AG20443 (cell line): ENCODE data around the gene CD2BP2.
"Not testable (repeated sequence)": the region's sequence is repeated elsewhere in the genome, so short reads cannot be mapped to it uniquely, and the experiment has no call there.

Source experiments
- DNase-seq: peaks from one replicate; pipeline ENCODE4 v3.0.0; 2012; ENCODE audit warnings: low spot score, mixed read lengths

The CD2BP2 gene

DNA sequence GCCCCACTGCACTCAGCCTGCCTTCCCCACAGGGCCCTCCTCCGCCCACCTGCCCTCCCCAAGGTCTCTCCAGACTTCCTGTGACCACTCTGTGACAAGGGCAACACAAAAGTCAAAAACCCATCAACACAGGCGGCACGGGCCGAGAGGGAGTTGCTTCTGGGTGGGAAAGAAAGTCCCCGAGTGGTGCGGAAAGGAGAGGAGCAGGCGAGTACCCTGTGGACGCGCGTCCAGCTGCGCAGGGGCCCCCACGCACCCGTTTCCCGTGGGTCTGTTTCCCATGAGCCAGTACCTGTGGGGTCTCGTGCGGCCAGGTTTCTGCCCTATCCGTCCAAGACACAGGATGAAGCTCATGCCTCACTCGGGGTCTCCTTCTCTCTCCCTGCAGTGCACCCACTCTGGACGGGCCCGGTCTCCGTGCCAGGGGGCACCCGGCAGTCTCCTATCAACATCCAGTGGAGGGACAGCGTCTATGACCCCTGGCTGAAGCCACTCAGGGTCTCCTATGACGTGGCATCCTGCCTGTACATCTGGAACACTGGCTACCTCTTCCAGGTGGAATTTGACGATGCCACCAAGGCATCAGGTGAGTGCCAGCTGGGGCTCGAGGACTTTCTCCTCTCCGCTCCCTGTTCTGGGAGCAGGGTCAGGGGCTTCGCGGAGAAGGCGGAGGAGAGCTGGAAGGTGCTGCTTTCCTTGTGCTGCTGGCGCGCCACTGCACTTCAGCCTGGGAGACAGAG lies 12.2 kb downstream of the CD2BP2 start:
- DNase-seq: no peak

DNA sequence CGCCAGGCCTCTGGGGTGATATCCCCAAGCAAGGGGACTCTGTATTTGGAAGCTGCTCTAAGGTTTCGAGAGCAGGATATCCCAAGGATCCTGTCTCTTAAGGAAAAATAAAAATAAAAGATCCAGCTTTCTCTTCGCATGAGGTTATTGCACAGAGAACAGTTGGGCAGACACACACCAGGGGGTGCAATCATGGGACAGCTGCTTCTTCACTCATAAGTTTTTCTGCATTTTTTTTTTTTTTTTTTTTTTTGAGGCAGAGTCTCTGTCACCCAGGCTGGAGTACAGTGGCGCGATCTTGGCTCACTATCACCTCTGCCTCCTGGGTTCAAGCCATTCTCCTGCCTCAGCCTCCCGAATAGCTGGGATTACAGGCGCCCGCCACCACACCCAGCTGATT lies 13.1 kb downstream of the CD2BP2 start:
- DNase-seq: not testable (repeated sequence)

DNA sequence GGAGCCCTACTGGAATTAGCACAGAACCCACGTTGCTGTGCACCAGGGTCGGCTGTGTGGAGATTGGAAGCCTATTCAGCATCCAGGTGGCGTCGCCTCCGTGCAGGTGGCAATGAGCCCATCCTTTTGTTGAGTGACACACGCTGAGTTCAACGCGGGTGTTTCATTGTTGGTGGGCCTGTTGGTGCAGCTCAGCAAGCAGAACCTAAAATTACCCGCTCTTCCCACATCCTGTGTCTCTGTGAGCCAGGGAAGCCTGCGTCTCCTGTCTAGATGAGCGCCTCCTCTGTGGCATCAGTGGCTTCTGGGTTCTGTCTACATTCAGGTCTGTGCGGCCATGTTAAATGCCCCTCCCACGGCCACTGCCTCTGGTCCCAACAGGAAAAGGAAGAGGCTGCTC lies 14.5 kb downstream of the CD2BP2 start:
- DNase-seq: no peak

DNA sequence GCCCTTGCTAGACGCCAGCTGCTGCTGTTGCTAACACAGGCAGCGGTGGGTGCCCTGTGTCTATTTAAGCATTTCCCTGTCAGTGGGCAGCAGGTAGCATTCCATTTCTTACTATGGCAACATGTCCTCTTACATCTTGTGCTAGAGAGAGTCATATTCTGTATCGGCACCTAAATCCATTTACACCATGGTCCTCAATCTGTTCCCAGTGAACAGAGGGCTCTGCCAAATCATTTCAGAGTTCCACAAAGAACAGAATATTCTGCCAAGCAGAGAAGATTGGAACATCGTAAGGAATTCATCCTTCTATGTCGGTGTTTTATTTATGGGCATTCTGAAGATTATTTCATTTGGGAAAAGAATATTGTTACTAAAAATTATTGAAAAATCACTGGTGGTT lies 16.4 kb downstream of the CD2BP2 start:
- DNase-seq: not testable (repeated sequence)

DNA sequence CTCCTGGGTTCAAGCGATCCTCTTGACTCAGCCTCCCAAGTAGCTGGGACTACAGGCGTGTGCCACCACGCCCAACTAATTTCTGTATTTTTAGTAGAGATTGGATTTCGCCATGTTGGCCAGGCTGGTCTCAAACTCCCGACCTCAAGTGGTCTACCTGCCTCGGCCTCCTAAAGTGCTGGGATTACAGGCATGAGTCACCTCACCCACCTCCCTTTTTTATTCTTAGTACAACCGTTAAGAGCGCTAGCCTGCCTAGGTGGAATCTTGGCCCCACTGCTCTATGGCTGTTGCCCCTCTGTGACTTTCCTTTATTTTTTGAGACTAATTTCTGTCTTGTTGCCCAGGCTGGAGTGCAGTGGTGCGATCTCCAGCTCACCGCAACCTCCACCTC lies 17.1 kb downstream of the CD2BP2 start:
- not testable (repeated sequence) for DNase-seq

DNA sequence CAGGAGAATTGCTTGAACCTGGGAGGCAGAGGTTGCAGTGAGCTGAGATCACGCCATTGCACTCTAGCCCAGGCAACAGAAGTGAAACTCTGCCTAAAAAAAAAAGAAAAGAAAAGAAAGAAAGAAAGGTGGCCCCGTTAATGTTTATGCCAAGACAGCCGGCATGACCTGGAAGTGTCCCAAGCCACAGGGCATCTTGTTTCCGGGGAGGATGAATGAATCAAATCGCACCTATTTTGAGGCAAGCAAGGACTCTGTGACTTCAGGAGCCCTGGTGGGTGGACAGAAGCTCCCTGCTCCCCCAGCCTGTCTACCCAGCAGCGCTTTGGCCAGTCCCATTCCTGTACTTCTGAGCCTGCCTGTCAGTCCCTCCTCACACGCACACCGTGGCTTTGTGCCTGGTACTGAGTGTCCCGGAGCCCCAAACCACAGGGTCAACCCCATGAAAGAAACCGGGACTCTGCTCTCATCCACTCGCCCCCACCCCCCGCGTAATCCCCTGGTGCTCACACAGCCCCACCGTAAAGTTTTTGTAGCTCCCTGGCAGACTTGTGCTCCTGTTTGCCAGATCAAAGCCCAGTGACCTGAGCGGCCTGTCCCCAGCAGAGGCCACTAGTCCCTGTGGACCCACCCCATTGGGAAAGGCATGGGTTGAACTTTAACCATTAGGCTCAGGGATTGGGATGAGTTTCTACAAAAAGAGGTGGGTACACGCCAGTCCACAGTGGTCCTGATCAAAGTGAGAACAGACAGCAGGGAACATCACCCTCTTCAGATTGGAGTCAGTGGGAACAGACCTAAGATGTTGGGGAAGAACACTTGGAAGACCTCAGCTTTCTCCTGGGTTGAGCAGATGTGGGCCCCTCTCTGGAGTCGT lies 19.3 kb downstream of the CD2BP2 start:
- DNase-seq: no peak

DNA sequence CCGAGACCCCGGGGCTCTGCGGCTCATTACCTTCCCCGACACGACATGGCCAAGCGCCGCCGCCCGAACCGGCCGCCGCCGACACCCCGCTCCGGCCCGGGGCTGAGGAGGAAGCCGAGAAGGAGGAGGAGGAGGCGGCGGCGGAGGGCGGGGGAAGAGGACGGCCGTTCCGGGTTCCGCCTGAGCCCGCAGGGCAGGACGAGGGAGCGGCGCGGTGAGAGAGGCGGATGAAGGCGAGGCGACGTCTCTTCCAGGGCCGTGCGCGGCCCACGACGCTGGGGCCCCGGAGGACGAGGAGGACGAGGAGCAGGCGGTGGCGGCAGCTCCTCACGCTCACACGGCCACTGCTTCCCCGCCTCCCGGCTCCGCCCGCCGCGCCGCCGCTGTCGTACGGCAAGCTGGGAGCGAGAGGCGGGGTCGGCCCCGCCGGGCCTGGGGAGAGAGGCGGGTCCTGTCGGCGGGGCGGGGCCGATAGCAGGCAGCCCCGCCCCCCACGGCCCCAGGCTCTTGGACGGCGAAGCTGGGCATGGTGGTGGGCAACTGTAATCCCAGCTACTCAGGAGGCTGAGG lies 20.0 kb downstream of the CD2BP2 start:
- peak; percentile 76 for DNase-seq

DNA sequence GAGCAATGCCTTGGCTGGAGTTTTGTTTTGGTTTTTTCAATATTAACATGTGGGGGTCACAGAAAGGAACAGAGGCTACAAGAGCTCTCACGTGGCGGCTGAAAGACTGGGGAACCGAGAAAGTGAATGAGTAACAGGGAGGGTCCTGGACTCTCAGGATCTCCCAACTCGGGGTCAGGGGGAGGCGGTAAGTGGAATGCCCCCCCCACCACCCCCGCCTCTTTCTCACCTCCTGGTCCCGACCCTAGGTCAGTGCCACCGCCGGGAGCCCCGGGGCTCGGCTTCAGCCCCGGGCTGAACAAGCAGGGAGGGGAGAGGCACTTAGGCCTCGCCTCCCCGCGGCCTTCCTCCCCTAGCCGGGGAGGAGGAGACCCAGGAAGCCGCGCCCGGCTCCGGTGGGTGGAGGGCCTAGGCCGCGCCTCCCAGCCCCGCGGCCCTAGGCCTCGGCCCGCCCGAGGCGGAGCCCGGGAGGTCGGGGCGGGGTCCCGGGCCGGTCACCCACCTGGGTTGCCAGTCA lies 20.6 kb downstream of the CD2BP2 start:
- DNase-seq: peak; percentile 69

DNA sequence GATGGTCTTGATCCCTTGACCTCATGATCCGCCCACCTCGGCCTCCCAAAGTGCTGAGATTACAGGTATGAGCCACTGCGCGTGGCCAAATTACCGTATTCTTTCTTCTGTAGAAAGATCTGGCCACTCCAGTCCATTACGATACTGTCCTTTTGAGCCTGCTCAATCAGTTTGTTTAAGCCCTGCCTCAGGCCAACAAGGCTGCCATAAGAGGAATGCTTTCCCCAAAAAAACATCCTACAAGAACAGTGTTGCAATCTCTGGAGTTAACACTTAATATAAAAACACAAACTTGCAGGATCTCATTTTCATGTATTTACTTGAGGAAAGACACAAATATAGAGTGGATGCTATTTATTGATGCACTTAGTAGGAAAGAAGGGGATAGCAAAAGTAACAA lies 30.9 kb downstream of the CD2BP2 start:
- DNase-seq: not testable (repeated sequence)

DNA sequence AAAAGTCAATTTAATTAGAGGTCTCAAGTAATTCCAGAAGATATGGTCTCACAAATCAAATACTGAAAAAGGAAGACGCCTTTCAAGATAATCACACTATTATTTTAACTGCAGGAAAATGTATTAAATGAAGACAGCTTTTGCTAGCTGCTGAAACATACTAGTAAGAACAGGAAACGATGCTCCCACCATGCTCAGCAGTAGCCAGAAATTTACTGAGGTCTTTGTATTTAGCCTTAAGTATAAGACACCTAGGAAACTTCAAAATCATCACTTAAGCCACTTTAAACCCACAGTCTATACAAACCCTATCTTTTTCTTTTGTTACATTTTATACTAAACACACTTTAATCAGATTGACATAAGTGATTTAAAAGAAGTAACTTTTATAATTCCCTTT lies 36.5 kb downstream of the CD2BP2 start:
- DNase-seq: not testable (repeated sequence)

DNA sequence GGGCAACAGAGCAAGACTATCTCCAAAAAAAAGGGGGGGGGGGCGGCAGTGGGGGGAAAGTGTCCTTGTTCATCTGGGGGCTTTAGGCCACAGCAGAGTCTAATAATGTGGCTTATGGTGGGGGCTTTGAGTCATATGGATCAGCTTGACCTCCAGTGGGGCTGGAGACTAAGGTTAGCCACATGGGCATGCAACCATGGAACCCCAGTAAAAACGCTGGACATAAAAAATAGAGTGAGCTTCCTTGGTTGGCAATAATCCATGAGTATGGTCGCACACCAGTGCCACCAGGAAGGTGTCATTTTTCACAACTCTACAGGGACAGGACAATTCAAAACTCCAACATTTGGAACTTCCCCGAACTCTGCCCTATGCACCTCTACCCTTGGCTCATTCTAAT lies 44.2 kb downstream of the CD2BP2 start:
- not testable (repeated sequence) for DNase-seq

DNA sequence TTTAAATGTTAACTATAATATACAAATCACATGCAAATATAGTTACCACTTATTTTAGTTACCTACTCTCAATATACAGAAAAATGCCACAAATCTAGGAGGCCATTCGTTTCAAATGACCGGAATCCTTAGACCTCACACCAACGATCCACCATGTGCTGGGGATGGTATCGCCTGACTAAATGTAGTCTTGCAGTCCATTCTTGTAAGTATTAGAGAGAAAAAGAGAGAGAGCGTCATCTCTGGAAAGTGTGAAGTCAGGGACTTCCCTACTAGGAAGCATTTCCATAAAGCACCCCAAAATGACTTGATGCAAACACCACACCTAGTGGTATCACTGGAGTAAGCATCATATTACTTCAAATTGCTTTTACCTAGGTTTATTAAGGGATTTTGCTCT lies 45.9 kb downstream of the CD2BP2 start:
- not testable (repeated sequence) for DNase-seq
